GM19193 (cell line): ENCODE measurements around the gene PSMB7.

Source experiments
- POLR2A ChIP-seq: IDR thresholded peaks from 4 replicates; pipeline ENCODE4 v1.6.1; 2011; ENCODE audit not compliant: insufficient read depth, insufficient read length; ENCODE audit errors: extremely low read depth

PSMB7 gene

DNA sequence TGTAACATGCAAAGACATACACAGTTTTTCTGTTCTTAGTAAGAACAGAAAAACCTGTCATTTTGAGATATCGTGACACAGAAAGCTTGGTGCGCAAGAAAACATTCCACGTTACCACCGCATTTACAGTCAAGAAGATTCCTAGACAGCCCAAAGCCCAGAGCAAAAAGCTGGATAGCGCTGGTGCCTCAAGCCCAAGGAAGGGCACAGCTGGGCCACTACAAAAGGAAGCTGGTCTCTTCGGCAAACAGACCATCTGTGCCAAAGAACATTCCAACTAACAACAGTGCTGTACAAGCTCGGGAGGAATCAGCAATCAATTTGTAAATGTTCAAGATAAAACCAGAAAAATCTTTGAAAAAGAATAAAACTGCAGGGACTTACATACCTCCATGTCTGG is 31.0 kb downstream of the PSMB7 start:
- no peak for TF ChIP-seq POLR2A

DNA sequence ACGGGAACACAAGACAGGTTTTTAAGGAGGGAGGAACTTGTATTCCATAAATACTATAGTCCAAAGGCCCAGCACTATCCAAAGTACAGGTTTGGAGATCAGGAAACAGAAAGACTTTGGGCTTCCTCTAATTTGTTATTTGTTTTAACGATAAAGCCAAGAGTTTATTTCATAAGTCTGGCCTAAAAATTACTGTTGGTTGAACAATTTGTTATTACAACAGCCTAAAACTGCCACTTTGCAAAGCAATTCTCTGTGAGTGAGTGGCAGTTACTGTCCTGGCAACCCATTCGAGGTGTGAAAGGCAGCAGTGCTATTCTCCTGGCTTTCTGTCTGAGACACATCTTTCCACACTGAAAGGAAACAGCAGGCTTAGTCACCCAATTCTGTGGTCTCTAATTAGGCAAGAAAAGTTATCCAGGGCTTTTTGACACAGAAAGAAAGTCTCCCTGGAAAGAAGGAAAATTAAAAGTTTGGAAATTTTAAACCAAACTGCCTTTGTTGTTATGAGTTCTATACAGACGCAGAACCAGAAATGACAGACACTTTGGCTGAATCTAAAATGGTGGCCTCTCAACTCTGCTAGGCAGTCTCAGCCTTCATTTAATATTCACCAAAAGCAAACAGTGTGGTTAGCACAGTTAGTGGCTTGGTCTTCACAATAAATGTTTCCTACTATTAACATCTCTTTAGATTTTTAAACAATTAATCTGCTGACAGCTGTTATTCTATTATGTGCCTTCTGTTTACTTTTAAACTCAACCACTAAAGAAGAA is 33.9 kb downstream of the PSMB7 start:
- TF ChIP-seq POLR2A: no peak

DNA sequence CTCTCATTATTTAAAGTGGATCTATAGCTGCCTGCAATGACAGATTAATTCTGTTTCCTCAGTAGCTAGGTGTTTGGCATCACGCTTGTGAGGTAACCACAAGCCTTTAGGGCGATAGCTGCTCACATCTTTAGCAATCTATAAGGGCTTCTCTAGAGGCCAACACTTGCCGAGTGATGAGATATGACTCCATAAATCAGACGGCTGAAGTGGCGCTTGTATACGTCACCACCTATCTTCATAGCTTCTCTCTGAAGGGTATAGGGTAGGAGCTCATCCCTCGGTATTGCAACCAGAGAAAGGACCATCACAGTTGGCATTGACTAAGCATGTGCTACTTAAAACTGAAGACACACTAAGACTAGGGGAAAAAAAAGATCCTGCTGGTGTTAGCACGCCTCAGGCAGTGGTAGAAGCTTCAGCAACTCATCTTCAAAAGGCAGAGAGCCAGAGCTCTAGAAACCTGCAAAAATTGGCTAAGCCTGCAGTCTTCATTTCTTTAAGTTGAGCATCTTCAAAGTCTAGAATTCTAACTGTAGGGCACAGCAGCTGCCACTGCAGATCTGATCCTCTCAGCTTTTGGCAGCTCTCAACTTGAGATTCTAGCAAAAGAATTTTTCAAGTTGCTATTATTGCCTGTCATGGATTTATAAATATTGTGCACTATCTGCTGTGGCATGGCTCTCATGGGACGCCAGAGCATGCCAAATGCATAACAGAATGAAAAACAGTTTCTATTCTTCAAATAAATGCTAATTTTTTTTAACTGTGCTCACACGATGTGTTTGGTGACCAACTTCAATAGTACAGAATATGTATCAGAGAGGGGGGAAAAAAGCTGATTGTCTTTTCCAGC is 37.5 kb downstream of the PSMB7 start:
- TF ChIP-seq POLR2A: no peak

DNA sequence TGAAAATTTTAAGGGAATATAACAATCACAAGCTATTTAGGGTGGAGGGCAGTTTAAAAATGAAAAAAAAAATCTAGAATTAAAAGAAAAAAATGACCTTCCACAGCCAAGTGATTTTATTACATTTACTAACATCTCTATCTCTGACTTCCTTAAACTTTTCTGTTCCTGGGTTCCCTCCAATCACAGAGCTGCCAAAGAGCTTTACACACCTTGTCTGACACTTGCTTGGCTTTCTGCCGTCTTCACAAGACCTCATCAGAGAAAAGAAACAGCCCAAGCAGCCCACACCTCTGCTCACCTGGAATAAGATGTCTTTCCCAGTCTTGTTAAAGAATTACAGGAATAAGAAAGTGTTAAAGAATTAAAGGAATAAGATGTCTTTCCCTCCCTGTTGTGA is 38.9 kb downstream of the PSMB7 start:
- no peak for TF ChIP-seq POLR2A

DNA sequence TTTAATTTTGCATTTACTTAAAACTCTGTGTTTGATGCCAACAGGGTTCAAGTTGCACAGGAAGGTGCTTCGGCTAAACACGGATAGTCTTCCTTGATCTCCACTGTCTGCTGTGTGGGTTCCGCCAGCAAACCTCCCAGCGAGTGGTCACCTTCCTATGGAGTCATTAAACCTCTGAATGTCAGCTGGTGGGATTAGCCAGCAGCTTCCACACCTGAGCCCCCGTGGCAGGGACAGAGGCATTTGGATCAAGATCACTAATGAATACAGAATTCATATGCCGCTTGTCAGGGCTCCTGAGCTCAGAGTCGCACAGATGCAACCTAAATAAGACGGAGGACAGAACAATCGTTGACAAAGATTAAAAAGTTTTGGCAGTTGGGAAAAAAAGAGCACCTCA is 39.5 kb downstream of the PSMB7 start:
- TF ChIP-seq POLR2A: no peak

DNA sequence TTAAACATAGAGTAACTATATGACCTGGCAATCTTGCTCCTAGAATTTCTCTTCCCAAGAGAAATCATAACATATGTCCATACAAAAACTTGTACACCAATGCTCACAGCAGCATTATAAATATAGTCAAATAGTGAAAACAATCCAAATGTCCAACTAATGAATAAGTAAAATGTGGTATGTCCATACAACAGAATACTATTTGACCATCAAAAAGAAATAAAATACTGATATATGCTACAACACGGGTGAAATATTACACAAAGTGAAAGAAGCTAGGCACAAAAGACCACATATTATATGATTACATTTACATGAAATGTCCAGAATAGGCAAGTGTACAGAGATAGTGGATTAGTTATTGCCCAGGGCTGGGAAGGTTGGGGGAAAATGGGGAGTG is 41.4 kb downstream of the PSMB7 start:
- TF ChIP-seq POLR2A: no peak

DNA sequence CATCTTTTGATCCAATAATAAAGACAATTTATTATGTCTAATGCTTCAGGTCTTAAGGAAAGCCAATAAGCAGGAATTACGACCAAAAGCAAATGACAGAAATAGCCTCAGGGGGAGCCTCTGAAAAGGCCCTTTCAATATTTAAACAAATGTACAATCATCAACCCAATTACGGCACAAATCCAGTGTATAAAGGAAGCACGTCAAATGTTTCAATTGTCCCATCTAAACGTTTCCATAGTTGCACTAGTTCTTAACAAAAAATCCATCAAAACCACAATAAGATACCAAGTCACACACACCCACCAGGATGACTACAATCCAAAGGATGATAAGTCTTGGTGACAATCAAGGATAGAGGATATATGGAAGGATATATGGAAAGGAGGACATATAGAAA is 41.9 kb downstream of the PSMB7 start:
- TF ChIP-seq POLR2A: no peak

DNA sequence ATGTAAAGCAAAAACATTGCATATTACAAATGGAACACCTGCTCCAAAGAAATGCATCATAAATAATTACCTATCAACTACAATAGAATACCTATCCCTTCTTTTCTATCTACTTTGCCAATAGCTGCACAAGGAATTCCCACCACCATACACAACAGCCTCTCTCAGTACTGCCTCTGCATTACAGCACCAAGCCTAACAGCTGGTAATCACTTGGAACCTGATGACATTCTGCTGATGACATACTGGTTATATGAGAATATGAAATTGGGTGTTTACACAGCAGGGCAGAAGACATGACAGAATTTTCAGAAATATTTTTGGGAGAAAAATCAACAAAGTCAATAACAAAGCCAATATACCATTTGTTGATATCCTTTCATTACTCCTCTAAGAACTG is 43.2 kb downstream of the PSMB7 start:
- no peak for TF ChIP-seq POLR2A

DNA sequence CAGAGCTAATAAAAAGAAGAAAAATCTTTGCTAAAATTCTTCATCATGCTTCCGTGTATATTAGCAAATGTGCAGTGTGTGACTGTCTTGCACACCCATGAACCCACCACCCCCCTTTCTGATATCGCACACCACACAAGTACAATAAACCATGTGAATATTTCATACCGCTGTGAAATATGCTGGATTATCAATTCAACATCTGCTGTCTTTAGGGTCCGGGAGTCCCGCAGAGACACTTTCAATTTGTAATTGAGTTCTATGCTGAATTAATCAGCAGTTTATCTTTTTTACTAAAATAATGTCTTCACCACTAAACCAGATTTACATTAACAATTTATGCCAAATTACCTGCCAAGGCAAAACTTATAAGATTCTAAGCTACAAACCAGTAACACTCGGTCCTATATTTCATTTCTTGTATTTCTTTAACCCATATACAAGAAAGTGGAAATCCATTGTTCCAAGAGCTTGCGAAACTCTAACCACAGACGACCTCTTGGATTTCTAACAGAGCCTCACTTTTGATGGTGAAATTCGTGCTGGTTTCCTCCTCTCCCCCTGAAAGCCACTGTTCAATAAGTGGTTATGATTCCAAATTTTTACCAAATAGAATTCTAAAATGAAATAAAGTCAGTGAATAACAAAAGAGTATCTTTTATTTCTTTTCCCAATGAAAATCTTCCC is 44.2 kb downstream of the PSMB7 start:
- no peak for TF ChIP-seq POLR2A

DNA sequence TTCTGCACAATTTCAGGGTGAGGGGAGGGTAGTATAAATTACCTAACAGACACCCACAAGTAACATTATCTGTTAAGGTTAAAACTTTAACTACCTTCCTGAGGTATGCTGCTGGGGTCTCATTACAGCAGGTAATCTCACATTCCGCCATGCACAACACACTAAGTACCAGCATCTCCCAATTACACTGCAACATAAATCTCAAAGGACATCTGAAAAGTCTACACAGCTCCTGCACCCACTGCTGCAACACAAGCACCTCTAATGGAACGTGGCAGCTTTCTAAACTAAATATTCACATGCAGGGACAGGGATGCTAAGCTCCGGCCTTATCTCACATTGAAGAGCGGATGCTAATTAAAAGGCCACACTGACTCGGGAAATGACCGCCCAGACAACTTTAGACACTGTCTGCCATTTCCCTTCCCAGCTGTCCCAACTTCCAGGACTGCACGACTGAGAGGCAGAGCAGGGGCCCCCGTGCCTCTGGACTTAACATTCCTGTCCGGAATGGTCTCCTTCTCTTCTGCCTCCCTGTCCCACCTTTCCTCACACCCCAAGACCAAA is 45.9 kb downstream of the PSMB7 start:
- no peak for TF ChIP-seq POLR2A

DNA sequence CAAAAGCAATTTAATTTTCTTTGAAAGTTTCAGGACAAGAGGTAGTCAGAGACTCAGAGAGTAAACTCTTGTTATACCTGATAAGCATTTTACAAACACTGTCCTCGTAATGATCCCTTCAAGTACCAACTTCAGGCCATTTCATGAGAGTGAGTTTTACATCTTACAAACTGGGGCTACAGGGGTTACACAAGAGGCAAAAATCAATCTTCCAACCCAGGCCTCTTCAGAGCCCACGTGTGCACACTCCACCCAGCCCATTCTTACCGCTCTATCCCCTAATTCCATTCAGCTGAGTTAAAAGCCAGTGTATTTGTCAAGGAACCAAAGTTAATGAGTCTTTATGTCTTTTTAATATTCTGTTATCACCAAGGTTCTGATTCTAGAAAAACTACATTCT is 46.5 kb downstream of the PSMB7 start:
- TF ChIP-seq POLR2A: no peak

DNA sequence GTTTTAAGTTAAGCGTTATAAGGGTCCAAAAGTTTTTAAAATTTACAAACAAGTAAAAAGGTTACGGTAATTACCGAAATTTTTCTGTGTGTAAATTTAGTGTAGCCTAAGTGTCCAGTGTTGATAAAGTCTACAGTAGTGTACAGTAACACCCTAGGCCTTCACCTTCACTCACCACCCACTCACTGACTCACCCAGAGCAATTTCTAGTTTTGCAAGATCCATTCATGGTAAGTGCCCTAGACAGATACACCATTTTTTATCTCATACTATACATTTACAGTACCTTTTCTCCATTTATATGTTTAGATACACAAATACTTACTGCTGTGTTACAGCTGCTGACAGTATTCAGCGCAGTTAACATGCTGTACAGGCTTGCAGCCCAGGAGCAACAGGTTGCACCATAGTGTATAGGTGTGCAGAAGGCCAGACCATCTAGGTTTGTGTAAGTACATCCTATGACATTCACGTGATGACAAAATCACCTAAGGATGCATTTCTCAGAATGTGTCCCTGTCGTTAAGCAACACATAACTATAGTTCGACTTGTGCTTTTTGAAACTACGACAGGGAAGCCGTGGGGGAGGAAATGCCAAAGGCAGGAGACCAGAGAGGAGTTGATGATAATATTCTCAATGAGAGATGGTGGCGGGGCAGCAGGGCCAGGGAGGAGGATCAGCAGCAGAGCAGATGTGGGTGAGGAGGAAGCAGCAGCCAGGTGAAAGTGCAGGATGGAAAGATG is 48.6 kb downstream of the PSMB7 start:
- TF ChIP-seq POLR2A: no peak

DNA sequence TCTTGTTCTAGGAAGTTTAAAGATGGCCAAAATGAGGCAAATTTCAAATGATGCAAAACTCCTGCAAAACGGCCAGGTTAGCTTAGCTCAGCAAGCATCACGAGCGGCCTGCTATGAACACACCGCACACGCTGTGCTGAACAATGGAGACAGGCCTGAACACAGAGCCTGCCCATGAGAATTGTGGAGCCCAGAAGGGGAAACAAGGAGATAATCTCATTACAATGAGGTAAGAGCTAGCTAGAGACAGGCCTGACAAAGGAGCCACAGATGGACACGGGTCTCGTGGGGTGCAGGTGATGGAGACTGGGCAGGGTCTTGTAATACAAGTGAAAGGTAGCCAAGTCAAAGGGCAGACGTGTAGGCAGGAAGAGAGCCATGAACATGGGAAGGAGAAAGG is 50.2 kb downstream of the PSMB7 start:
- no peak for TF ChIP-seq POLR2A

DNA sequence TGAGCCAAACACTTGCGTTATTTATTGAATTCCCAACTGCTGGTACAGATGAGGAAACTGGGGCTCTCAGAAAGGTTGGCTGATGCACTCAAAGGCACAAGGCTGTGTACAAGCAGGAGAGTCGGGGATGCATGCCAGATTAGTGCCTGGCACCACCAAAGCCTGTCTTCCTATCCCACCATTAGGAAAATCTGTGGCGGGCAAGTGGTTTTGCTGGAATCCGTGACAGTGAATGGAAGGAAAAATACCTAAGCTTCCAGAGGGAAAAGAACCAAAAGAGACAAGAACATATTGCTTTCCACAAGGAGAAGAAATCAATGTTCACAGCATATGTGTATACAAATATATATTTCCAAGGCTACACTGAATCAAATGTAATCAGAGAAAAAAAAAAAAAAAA is 51.1 kb downstream of the PSMB7 start:
- no peak for TF ChIP-seq POLR2A
